HG03108 (cell line): ENCODE data around the gene CHKA.
A peak's percentile ranks its signal among the peaks of the same experiment; 100 is the strongest.

Experiments
- ATAC-seq: cut with Tn5 transposase; IDR thresholded peaks from one replicate; pipeline ENCODE4 v1.9.1; 2021; ENCODE audit warnings: moderate library complexity; ENCODE audit not compliant: unreplicated experiment

Gene CHKA

GRCh38 chr11:68033708-68034045 lies 87.5 kb downstream of the CHKA start:
- ATAC-seq: no peak

GRCh38 chr11:68032997-68033707 lies 88.0 kb downstream of the CHKA start:
- no peak for ATAC-seq

- no peak for ATAC-seq
Observed at GRCh38 chr11:68032003-68032402, 89.2 kb downstream of the CHKA start.

GRCh38 chr11:68031144-68031464 lies 90.1 kb downstream of the CHKA start:
- ATAC-seq: no peak

GRCh38 chr11:68030318-68031143 lies 90.7 kb downstream of the CHKA start, which contains the start of gene NDUFS8:
Gene NDUFS8, plus strand, starts transcription at chr11:68030681. Its CDS starts 1,471 bp downstream, at chr11:68032152.
- ATAC-seq: peak; percentile 88

- ATAC-seq: no peak
Observed at GRCh38 chr11:68028802-68029545, 92.2 kb downstream of the CHKA start.

GRCh38 chr11:68027667-68028066 lies 93.5 kb downstream of the CHKA start:
- no peak for ATAC-seq

- no peak for ATAC-seq
Observed at GRCh38 chr11:68026391-68027105, 94.6 kb downstream of the CHKA start.

- ATAC-seq: no peak
Observed at GRCh38 chr11:68025047-68025446, 96.1 kb downstream of the CHKA start.

- no peak for ATAC-seq
Observed at GRCh38 chr11:68024508-68024907, 96.7 kb downstream of the CHKA start.

- no peak for ATAC-seq
Observed at GRCh38 chr11:68022531-68022930, 98.7 kb downstream of the CHKA start.

GRCh38 chr11:68021167-68021787 lies 99.9 kb downstream of the CHKA start:
- ATAC-seq: no peak

- no peak for ATAC-seq
Observed at GRCh38 chr11:68020575-68020974, 100.6 kb downstream of the CHKA start.

- ATAC-seq: no peak
Observed at GRCh38 chr11:68019486-68019885, 101.7 kb downstream of the CHKA start.

GRCh38 chr11:68018730-68019190 lies 102.4 kb downstream of the CHKA start:
- no peak for ATAC-seq

GRCh38 chr11:68017980-68018729 lies 103.0 kb downstream of the CHKA start:
- no peak for ATAC-seq

- no peak for ATAC-seq
Observed at GRCh38 chr11:68016904-68017817, 104.0 kb downstream of the CHKA start.

GRCh38 chr11:68016161-68016903 lies 104.9 kb downstream of the CHKA start:
- ATAC-seq: no peak
